ENCODE measurements around the gene PSMB11.
"Not testable (repeated sequence)": the region's sequence is repeated elsewhere in the genome, so short reads cannot be mapped to it uniquely, and the experiment has no call there.

The PSMB11 gene

GRCh38 chr14:23013749-23014054 lies 28.3 kb upstream of the PSMB11 start:
- not testable (repeated sequence) for DNase-seq (ENCODE audit: low read depth in 3 of 3)

- no peak for DNase-seq (ENCODE audit: low read depth in 3 of 3)
Observed at GRCh38 chr14:23015618-23016017, 26.4 kb upstream of the PSMB11 start.

- no peak for DNase-seq (ENCODE audit: low read depth in 3 of 3)
Observed at GRCh38 chr14:23017091-23017490, 24.9 kb upstream of the PSMB11 start.

- no peak for DNase-seq (ENCODE audit: low read depth in 3 of 3)
Observed at GRCh38 chr14:23018107-23018506, 23.9 kb upstream of the PSMB11 start.

- no peak for DNase-seq (ENCODE audit: low read depth in 3 of 3)
Observed at GRCh38 chr14:23020143-23021128, 21.6 kb upstream of the PSMB11 start.

GRCh38 chr14:23021434-23021833 lies 20.6 kb upstream of the PSMB11 start:
- no peak for DNase-seq (ENCODE audit: low read depth in 3 of 3)

GRCh38 chr14:23021889-23022442 lies 20.0 kb upstream of the PSMB11 start:
- DNase-seq (ENCODE audit: low read depth in 3 of 3): no peak

GRCh38 chr14:23023022-23023794 lies 18.8 kb upstream of the PSMB11 start:
- DNase-seq (ENCODE audit: low read depth in 3 of 3): no peak

- DNase-seq (ENCODE audit: low read depth in 3 of 3): no peak
Observed at GRCh38 chr14:23023795-23024152, 18.2 kb upstream of the PSMB11 start.

GRCh38 chr14:23024612-23025075 lies 17.4 kb upstream of the PSMB11 start:
- DNase-seq (ENCODE audit: low read depth in 3 of 3): no peak

GRCh38 chr14:23025151-23025814 lies 16.7 kb upstream of the PSMB11 start:
- no peak for DNase-seq (ENCODE audit: low read depth in 3 of 3)

GRCh38 chr14:23028799-23029198 lies 13.2 kb upstream of the PSMB11 start:
- DNase-seq (ENCODE audit: low read depth in 3 of 3): no peak

GRCh38 chr14:23030936-23031335 lies 11.1 kb upstream of the PSMB11 start:
- no peak for DNase-seq (ENCODE audit: low read depth in 3 of 3)

- DNase-seq (ENCODE audit: low read depth in 3 of 3): no peak
Observed at GRCh38 chr14:23033251-23033727, 8.7 kb upstream of the PSMB11 start.

- DNase-seq (ENCODE audit: low read depth in 3 of 3): peak in 1 of 3 experiments; percentile 20
Observed at GRCh38 chr14:23033801-23034497, 8.1 kb upstream of the PSMB11 start.

GRCh38 chr14:23034498-23035302 lies 7.3 kb upstream of the PSMB11 start, which contains the start of gene PSMB5:
TSS of gene PSMB5 (minus strand) at chr14:23034900. CDS start at chr14:23034881, 19 bp downstream.
- peak; percentile 71 to 86 (median 84) for DNase-seq (ENCODE audit: low read depth in 3 of 3)

GRCh38 chr14:23035303-23036144 lies 6.5 kb upstream of the PSMB11 start:
- no peak for DNase-seq (ENCODE audit: low read depth in 3 of 3)

GRCh38 chr14:23040100-23040499 lies 1.9 kb upstream of the PSMB11 start:
- DNase-seq (ENCODE audit: low read depth in 3 of 3): no peak

GRCh38 chr14:23041729-23042128 lies 283 bp upstream of the PSMB11 start:
- no peak for DNase-seq (ENCODE audit: low read depth in 3 of 3)

Measured in stimulated activated CD4-positive, alpha-beta T cell treated with anti-CD3 and anti-CD28 coated beads, TNF-alpha, amount 100 ng/mL, for 24 hours (primary cell).